Hematopoietic multipotent progenitor cell treated with erythropoietin and hydrocortisone succinate and interleukin-3 and kit ligand, for 4 days (in vitro differentiated cells): ENCODE measurements around the gene CSNK1A1.
"Not testable (repeated sequence)": the region's sequence is repeated elsewhere in the genome, so short reads cannot be mapped to it uniquely, and the experiment has no call there.

ENCODE experiments used
- DNase-seq: peaks from one replicate; pipeline ENCODE4 v3.0.0-alpha.2; 2015

The CSNK1A1 gene

DNA sequence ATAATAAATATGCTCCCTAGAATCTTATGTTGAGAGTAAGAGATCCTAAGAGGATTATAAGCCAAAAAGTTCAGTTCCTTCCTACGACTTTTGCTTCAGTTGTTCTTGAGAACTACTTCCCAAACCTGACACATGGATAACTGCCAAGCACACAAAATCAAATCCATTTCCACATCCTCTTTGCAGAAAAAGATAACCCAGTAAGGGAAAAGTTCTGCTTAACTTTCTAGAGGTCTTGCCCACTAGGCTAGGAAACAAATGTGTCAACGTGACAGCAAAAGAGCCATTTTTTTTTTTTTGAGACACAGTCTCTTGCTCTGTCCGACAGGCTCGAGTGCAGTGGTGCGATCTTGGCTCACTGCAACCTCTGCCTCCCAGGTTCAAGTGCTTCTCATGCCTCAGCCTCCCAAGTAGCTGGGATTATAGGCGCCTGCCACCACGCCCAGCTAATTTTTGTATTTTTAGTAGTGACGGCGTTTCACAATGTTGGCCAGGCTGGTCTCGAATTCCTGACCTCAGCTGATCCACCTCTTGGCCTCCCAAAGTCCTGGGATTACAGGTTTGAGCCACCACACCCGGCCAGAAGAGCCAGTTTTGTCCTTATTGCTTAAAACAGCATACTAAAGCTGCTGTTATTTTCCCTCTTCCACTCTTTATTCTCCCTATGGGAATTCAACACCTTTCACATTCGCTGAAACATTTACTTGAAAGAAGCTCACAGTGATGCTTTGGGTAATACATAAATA is 24.2 kb downstream of the CSNK1A1 start:
- peak; percentile 52 for DNase-seq

DNA sequence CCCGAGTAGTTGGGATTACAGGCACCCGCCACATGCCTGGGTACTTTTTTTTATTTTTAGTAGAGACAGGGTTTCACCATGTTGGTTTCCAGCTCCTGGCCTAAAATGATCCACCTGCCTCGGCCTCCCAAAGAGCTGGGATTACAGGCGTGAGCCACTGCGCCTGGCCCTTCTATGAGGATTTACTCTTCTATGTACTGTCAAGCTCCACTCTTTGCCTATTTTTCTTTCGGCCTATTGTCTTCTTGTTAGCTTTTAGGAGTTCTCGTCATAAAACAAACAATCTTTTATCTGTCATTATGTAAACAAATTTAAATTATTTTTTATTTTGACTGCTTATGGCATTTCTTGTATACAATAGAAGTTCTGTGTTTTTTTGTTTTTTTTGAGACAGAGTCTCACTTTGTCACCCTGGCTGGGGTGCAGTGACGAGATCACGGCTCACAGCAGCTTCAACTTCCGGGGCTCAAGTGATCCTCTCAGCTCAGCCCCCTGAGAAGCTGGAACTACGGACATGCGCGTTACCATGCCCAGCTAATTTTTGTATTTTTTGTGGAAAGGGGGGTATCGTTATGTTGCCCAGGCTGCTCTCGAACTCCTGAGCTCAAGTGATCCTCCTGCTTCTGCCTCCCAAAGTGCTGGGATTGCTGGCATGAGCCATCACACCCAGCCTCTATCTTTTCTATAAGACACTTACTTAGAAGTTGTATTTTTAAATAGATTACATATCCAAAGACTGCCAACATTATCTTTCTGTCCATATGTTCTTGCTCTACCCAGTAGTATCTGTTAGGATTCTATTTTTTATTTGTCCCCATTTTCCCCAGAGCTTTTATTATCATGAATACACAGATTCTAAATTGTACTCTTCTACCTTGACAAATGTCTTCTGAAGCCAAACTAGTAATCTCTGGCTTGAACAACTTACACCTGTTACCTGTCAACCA is 29.2 kb downstream of the CSNK1A1 start:
- DNase-seq, result peak; percentile 50

DNA sequence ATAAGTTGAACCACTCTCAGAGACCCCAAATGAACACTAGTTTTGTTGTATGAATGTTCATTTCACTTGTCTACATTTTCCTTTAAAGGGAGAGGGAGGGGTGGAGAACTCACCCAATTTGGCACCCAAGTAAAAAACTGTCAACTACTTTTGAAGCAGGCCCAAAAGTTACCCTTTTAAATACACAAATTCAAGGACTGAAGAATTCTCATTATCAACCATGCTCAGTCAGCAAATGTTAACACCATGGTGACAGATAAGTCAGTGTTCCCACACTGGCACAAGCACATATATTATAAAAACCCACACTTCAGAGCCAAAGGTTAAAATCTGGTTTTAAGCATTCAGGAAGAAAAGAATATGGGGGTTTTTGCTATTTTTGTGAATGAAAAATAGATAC is 31.6 kb downstream of the CSNK1A1 start:
- DNase-seq, result peak; percentile 59

DNA sequence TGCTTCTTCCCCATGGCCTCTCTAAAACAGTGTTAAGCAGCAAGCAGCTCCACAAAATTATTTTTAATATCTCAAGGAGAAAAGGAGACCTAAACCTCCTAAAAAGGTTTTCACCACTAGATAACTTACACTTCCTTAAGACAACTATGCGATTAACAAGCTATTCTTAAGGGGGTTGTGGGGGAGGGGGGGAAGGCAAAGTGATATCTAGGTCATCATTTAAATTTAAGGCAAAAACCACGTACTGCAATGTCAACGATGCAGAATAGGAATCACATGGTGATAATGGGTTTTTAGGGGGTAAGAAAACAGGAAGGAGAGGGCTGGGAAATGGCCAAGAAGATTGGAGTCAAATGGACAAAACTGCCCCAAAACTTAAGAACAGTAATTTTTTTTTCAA is 32.6 kb downstream of the CSNK1A1 start:
- DNase-seq, result peak; percentile 58

DNA sequence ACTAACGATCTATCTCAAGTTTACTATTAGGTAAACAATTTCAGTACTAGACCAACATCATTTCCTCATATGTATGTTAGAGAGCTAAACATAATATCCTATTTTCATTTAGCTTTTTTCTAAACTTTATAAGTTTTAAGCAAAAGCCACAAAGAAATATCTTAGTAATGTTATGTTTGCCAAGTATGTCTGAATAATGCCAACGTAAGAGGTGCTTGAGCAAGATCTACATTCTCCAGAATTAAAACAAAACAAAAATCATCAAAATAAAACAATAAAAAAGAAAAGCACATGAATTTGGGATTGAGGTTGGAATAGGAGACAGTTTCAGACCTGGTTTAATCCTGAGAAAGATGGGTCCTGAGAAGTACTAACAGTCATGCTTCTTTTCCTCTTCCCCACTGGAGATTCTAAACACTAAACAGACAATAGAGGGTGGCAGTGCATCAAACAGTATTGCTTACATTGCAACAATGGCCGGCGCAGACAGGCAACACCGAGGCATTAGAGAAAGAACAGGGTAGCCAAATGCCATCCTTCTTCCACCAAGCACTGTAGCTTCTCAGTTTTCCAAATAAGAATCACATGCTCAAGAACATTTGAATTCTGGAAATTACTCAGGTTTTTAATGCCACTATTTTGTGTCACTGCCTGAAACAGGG is 33.6 kb downstream of the CSNK1A1 start:
- DNase-seq, result peak; percentile 8

DNA sequence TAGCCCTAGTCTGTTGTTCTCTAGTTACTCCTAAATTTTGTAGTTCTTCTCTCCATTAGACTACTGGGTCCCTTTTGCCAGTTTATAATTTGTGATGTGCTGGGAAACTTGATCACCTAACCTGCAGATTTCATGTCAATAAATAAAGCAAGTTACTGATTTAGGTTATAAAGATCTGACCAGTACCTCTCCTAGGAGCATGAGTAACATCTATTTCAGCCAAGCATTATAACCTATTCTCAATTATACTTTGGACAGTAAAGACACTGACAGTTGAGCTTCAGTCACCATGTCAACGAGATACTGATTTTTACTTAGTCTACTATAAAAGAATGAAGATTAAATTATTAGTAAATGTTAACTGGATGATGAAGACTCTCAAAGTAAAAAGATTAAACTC is 36.7 kb downstream of the CSNK1A1 start:
- no peak for DNase-seq

DNA sequence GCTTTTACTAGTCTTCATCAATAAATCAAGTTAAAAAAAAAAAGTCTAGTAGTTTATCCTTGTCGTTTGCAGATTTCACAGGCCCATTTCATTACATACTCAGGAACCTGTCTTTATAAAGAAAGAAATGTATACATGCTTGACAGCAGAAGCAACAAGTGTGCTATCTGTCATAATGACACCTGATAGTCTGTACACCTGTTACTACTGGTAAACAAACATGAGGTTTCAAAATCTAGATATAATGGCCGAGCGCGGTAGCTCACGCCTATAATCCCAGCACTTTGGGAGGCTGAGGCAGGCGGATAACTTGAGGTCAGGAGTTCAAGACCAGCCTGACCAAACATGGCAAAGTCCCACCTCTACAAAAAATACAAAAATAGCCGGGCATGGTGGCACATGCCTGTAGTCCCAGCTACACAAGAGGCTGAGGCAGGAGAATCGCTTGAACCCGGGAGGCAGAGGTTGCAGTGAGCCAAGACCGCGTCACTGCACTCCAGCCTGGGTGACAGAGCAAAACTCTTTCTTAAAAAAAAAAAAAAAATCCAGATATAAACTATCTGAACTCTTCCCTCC is 37.8 kb downstream of the CSNK1A1 start:
- DNase-seq, result not testable (repeated sequence)

DNA sequence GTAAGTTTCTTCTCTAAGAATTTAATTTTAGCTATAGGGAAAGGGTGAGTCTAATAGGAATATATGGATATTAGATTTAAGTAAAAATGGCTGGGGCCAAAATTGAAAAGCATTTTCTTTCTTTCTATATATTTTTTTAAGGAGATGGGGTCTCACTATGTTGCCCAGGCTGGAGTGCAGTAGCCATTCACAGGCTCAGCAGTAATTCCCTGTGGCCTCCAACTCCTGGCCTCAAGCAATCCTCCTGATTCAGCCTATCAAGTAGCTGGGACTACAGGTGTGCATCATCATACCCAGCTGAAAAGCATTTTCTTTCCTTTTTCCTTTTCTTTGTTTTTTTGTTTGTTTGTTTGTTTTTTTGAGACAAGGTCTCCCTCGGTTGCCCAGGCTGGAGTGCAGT is 41.1 kb downstream of the CSNK1A1 start:
- DNase-seq, result no peak

DNA sequence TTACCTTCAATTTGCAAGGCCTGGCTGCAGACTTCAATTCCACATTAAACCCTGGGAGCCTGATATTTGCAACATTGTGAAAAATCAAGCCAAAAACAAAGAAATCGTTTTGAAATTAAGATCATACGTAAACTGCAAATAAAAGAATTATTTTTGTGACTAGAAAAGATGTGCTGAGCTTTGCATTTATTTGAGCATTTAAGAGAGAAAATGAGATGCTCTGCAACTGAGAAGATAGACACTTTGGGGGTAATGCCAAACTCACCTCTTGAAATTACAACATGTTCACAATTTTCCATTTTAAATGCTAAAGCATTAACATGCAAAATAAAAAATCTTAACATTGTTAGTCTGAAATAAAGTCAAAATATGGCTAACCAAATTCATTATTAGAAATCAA is 46.6 kb downstream of the CSNK1A1 start:
- no peak for DNase-seq

DNA sequence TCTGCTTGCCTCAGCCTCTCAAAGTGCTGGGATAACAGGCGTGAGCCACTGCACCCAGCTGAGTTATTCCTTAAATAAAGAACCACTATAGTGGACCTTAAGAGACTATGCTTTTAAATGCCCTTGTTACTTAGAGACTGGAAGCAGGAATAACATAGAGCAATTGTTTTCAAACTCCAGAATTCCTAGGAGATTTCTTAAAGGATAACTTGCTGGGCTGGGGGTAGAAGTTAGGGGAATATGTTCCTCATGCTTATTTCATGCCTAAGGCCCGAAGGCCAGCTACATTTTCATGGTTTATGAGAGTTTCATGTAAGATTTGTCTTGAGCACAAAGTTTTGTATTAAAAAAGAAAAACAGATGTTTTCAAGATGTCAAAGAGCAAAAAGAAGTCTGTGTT is 48.2 kb downstream of the CSNK1A1 start:
- no peak for DNase-seq

DNA sequence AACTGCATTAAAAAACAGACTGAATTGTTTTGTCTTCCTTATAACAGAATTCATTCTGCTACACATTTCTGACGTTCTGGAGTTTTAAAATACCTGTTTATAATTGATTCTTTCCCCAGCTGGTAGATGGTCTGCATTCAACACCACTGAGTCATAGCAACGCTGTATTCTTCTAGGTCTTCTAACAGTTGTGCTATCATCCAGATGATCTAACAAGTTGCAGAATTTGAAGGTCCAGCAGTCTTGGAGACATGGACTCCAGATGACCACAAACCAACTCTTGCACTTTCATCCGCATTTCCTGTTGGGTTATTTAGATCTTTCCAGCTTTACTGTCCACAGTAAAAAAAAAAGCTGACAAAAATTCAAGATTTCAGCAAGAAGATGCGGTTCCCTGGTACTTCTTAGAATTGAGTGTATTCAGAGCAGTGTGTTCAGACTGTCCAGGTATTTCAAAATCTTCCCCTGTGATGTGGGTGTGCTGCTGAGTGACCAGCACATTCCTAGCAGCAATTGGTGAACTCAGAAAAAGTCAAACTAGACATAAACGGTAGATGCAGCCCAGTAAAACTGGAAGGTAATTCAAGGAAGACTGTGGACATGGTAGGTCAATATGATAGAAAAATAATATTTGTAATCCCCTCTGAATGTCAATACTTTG is 50.2 kb downstream of the CSNK1A1 start:
- no peak for DNase-seq

DNA sequence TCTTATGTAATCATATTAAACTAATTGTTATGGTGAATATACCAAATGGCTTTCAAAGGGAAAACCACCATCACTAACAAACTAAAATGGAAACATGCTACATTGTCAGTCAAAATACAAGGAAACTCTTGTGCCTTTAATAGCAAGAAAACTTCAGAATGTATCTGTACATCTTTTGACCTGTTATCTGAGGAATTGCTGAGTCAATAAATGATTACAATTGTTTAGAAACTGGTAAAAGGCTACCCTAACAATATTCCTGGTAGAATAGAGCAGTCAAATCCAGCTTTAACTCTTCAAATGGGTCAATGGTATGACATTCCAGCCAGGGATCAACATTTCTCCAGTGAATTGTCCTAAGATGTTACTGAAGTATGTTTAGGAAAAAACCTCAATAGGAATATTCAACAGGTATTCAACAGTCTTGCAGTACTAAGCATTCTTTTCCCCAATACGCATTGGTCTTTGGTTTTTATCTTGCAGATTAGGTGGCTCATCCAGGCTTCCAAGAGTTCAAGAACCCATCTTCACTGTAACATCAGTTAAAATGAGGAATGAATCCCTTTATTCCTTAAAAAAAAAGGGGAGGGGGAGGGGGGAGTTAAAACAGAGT is 52.4 kb downstream of the CSNK1A1 start:
- no peak for DNase-seq

DNA sequence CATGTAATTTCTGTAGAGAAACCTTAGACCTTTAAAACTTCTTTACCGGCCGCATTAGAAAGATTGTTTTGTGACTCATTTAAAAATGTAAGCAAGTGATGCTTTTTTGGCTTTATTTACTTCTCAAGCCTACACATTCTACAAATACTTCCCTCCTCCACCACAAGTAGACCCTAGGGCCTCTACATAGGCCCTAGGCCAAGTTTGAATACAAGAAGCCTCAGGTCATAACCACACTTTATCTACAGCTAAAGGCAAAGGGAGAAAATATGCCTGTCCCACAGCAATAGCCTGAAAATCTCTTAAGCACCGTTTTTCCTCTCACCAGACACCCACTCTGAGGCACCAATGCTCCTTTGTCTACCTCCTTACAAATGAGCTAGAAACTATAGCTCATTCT is 53.9 kb downstream of the CSNK1A1 start:
- no peak for DNase-seq

DNA sequence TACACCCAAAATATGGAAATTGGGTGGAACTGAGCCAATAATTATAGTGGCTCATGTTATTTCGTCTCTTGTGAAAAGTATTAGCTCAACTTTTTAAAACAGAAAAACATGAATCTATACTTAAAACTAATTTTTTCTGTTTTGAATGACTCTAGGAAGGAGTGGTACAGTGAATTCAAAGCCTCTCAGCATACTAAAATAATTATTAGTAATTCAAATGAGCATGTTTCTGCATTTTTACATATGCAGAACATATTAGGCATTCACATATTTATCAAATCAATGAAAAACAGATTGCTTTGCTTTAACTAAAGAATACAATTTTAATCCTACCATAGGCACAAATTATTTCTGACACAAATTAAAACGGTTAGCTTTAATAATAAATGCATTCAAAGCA is 54.3 kb downstream of the CSNK1A1 start:
- no peak for DNase-seq

DNA sequence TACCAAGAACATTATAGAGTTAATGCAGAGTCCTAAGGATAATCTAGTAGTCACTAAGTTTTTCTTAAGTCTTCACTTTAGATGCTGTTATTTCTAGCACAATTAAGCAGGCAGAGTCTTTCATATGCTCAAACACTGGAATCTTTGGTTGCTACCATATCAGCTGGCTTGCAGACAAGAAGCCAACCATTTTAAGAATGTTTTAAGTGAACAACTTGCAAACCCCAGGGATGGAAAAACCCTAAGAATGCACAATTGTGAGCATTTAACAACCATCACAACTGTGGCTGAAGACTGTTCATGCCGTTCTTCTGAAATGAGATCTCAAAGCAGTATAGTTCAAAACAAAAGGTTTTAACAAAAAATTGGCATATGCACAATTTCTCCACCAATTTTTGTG is 55.1 kb downstream of the CSNK1A1 start:
- DNase-seq, result no peak

DNA sequence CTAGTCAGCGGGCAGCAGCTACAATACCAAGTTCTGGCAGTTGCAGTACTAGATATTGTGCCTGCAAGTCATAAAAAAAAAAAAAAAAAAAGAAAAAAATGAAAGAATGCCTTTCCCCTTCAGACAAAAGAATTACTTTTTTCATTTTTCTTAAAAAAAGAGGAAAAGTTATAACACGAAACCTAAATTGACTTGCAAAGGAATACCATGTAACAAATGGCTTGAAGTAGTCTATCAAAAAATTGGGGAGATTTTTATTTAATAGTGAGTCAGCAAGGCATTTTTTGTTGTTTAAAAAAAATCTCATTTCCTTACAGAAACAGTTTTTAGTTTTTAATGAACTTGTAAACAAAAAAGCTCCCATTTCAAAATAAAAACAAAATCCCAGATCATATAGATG is 55.6 kb downstream of the CSNK1A1 start:
- no peak for DNase-seq

DNA sequence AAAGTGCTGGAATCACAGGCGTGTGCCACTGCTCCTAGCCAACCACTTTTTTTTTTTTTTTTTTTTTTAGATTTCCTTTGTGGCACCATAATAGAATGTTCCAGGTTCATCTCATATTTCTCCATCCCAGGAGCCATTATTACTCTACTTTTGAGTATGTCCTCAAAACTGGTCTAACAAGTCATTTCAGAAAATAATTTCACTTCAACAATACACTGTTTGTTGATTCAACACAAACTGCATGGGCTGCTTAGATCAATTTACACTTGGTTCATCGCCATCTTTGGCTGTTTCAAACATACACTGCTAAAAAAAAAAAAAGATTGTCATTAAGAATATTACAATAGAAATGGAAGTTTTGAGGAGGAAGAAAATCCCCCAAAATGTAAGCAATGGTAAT is 57.9 kb downstream of the CSNK1A1 start:
- DNase-seq, result no peak

DNA sequence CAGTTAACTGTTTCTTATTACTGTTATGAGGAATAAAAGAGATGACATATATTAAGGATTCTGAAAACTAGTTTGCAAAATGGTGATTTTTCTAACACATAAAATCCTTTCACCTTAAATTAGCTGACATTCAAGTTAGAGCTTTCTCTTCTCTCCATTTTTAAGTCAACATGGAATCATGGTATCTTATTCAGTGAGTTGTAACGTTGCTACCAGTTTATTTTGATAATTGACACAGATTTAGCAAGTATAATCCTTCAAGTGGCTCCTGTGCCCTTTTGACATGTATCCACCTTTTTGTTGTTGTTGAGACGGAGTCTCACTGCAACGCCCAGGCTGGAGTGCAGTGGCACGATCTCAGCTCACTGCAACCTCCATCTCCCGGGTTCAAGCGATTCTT is 58.5 kb downstream of the CSNK1A1 start:
- DNase-seq, result no peak

DNA sequence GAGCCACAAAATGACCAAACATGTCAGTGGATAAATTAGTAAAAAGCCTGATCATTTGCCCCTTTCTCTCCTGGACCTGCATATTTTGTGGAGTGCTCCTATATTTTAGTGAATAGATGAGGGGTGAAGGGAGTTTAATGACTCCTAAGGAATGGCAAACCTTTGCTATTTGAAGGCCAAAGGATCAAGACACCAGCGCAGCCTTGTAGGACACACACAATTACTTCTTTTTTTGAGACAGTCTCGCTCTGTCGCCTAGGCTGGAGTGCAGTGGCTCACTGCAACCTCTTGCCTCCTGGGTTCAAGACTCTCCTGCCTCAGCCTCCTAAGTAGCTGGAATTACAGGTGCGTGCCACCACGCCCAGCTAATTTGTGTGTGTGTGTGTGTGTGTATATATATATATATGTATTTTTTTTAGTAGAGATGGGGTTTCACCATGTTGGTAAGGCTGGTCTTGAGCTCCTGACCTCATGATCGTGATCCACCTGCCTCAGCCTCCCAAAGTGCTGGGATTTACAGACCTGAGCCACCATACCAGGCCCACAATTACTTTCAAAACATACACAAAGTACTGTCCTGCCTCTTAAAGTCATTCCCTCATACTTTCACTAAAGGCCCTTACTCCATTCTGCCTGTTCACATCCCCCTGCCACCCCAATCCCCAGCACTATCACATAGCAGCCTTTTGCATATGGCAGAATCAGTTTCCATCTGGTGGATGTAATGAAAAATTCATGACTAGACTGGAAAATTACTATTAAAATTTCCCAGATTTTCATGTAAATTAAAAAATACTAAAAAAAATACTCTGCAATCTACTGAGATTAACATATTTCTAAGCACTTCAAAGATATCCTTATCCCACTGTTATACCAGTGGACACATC is 60.4 kb downstream of the CSNK1A1 start:
- no peak for DNase-seq

DNA sequence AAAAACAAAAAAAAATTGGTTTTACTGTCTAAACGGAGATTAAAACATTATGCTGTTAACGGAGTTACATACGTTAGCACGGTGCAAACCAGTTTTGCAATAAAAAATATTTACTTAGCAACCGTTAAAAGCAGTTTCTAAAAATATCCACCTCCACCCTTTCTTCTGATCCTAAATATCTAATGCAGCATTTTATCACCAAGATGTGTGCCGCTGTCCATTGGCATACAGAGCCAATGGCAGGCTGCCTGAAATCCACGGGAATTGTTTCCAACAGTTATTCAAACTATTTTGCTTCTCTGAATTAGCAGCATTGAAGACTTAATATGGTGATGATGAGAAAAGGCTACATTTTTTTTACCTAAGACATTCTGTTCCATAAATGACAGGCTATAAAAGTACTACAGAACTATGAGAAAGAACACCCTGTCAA is 61.6 kb downstream of the CSNK1A1 start:
- DNase-seq, result no peak

DNA sequence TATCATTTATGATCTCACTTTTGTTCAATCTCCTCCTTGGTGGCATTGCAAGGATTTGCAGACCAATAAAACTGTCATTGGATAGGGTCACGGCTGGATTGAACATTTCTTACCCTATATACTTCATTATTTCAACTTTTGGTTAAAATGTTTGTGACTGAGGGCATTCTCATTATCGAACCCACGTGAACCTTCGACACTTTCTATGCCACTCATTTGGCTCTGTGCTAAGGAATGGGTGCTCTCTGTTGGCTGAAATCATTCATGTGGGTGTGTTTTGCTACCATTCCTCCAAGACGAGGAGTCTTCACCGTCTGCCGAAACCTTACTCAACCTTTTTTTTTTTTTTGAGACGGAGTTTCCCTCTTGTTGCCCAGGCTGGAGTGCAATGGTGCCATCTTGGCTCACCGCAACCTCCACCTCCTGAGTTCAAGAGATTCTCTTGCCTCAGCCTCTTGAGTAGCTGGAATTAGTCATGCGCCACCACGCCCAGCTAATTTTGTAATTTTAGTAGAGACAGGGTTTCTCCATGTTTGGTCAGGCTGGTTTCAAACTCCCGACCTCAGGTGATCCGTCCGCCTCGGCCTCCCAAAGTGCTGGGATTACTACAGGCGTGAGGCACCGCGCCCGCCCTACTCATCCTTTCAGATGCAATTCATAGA is 62.5 kb downstream of the CSNK1A1 start:
- DNase-seq, result no peak
